ENCODE measurements around the gene RNF111. TPM values are rescaled to one million over a fixed set of nuclear protein-coding genes. Genes with fewer than 3 reads are reported as not detected.

The RNF111 gene
- polyA plus RNA-seq (2014; cell fraction: cytosol; rRNA removed), result 9.1 and 13.3 TPM in 2 replicates
- polyA plus RNA-seq (2014; cell fraction: nucleus; rRNA removed), result 15.3 and 22.7 TPM in 2 replicates

- DNase-seq (ENCODE audit: low spot score), result peak; percentile 96
These were observed at the start of gene RNF111 for GRCh38 chr15:58987491-58988005. Gene RNF111, plus strand, starts transcription at chr15:58987663. Its CDS starts 43,160 bp downstream, at chr15:59030823.

- no peak for DNase-seq (ENCODE audit: low spot score)
These were observed 40.3 kb upstream of the RNF111 start for GRCh38 chr15:58947179-58947578.

GRCh38 chr15:58951388-58952007, 36.0 kb upstream of the RNF111 start:
- DNase-seq (ENCODE audit: low spot score), result no peak

- DNase-seq (ENCODE audit: low spot score), result no peak
These were observed 34.7 kb upstream of the RNF111 start for GRCh38 chr15:58952751-58953150.

GRCh38 chr15:58957101-58957973, 30.1 kb upstream of the RNF111 start:
- peak; percentile 73 for DNase-seq (ENCODE audit: low spot score)

- no peak for DNase-seq (ENCODE audit: low spot score)
These were observed 28.7 kb upstream of the RNF111 start for GRCh38 chr15:58958811-58959210.

- no peak for DNase-seq (ENCODE audit: low spot score)
These were observed 25.3 kb upstream of the RNF111 start for GRCh38 chr15:58962136-58962535.

- no peak for DNase-seq (ENCODE audit: low spot score)
These were observed 24.5 kb upstream of the RNF111 start for GRCh38 chr15:58962662-58963565.

- DNase-seq (ENCODE audit: low spot score), result no peak
These were observed 20.8 kb upstream of the RNF111 start for GRCh38 chr15:58966698-58967097.

GRCh38 chr15:58967479-58967878, 20.0 kb upstream of the RNF111 start:
- no peak for DNase-seq (ENCODE audit: low spot score)

- DNase-seq (ENCODE audit: low spot score), result no peak
These were observed 9.6 kb upstream of the RNF111 start for GRCh38 chr15:58977887-58978286.

- peak; percentile 40 for DNase-seq (ENCODE audit: low spot score)
These were observed 7.0 kb upstream of the RNF111 start for GRCh38 chr15:58980351-58980939.

- DNase-seq (ENCODE audit: low spot score), result no peak
These were observed 5.5 kb upstream of the RNF111 start for GRCh38 chr15:58981808-58982475.

GRCh38 chr15:58983261-58983660, 4.2 kb upstream of the RNF111 start:
- DNase-seq (ENCODE audit: low spot score), result no peak

- DNase-seq (ENCODE audit: low spot score), result no peak
These were observed 2.0 kb upstream of the RNF111 start for GRCh38 chr15:58985443-58985842.

GRCh38 chr15:58987036-58987435, 427 bp upstream of the RNF111 start:
- no peak for DNase-seq (ENCODE audit: low spot score)

GRCh38 chr15:58988006-58988785, 733 bp downstream of the RNF111 start:
- peak; percentile 68 for DNase-seq (ENCODE audit: low spot score)

GRCh38 chr15:58992181-58992580, 4.7 kb downstream of the RNF111 start:
- no peak for DNase-seq (ENCODE audit: low spot score)

GRCh38 chr15:58994906-58995453, 7.5 kb downstream of the RNF111 start:
- DNase-seq (ENCODE audit: low spot score), result peak; percentile 87
